Measurements from ENCODE around the gene SORCS2.

- TF ChIP-seq POLR2AphosphoS5 (IDR thresholded peaks at IDR 0.05; ENCODE audit: borderline replicate concordance, low read depth, low read length) (no peak), EZH2 (IDR thresholded peaks at IDR 0.05) (no peak), FOXP2 (optimal IDR thresholded peaks at IDR 0.05; ENCODE audit: control extremely low read depth, extremely low read length, insufficient read depth) (no peak)
These were observed 569.0 kb downstream of the SORCS2 start for GRCh38 chr4:7761312-7761711.

All from SK-N-MC (cell line).